Stomach (tissue), 4 donors: Measurements from ENCODE around the gene AWAT1.

ENCODE experiments used
- CTCF ChIP-seq, 7 experiments: fragments of 450-650 bp in 4 of 7; fragments of 200-600 bp in 3 of 7; sonication (generic) in 3 of 7; IDR thresholded peaks; one replicate each; pipeline ENCODE4 v1.5.1; 2016 to 2019; ENCODE audit warnings: antibody characterized with exemption in 7 of 7, control low read depth in 2 of 7, mild to moderate bottlenecking in 1 of 7
- POLR2AphosphoS5 ChIP-seq, 3 donors: sonication (generic); formaldehyde crosslinking; IDR thresholded peaks; one replicate each; pipeline ENCODE4 v1.6.1; 2016; ENCODE audit warnings: antibody characterized with exemption in 3 of 3

GRCh38 chrX:70241501-70241900 is 7.0 kb downstream of the AWAT1 start:
- TF ChIP-seq POLR2AphosphoS5 (IDR thresholded peaks at IDR 0.05), result no peak
- no peak for TF ChIP-seq CTCF (IDR thresholded peaks at IDR 0.05)
